Nephron (organoid): ENCODE data around the gene OTOG.

ENCODE experiments used
- H3K27ac Mint-ChIP-seq, 3 experiments: 2 replicates each; pipeline ENCODE4 v1.8.0; 2020; ENCODE audit warnings: mixed read lengths in 3 of 3, mild to moderate bottlenecking in 2 of 3, moderate library complexity in 1 of 3
- H3K27me3 Mint-ChIP-seq: 2 replicates; pipeline ENCODE4 v1.8.0; 2021; ENCODE audit warnings: low read depth, mild to moderate bottlenecking, moderate library complexity, mixed read lengths
- H3K36me3 Mint-ChIP-seq: 2 replicates; pipeline ENCODE4 v1.8.0; 2020; ENCODE audit warnings: low read depth, mixed read lengths
- H3K4me1 Mint-ChIP-seq: 2 replicates; pipeline ENCODE4 v1.8.0; 2020; ENCODE audit warnings: mixed read lengths
- H3K4me3 Mint-ChIP-seq, 3 experiments: 2 replicates each; pipeline ENCODE4 v1.8.0; 2020; ENCODE audit warnings: mild to moderate bottlenecking in 3 of 3, mixed read lengths in 3 of 3, moderate library complexity in 2 of 3
- H3K9me3 Mint-ChIP-seq: 2 replicates; pipeline ENCODE4 v1.8.0; 2020; ENCODE audit warnings: mixed read lengths
- CTCF ChIP-seq, 3 experiments: fragments of 200-600 bp; sonication (generic); IDR thresholded peaks; one replicate each; pipeline ENCODE4 v1.5.0; 2021; ENCODE audit warnings: antibody characterized with exemption in 3 of 3; ENCODE audit not compliant: unreplicated experiment in 3 of 3

The OTOG gene

GRCh38 chr11:17591293-17591692 is 44.2 kb downstream of the OTOG start:
- peaks cover 4% of the 10 kb centered on the region for H3K36me3 Mint-ChIP-seq
- peaks cover 14% of the 10 kb centered on the region for H3K27me3 Mint-ChIP-seq
- H3K4me1 Mint-ChIP-seq, result no peaks in the 10 kb centered on the region
- H3K9me3 Mint-ChIP-seq, result peaks cover 10% of the 10 kb centered on the region
- TF ChIP-seq CTCF (IDR thresholded peaks at IDR 0.05; ENCODE audit: unreplicated experiment in 3 of 3), result no peak
- no peak overlapping the region for H3K4me3 Mint-ChIP-seq
- H3K27ac Mint-ChIP-seq, result no peak overlapping the region

DNA sequence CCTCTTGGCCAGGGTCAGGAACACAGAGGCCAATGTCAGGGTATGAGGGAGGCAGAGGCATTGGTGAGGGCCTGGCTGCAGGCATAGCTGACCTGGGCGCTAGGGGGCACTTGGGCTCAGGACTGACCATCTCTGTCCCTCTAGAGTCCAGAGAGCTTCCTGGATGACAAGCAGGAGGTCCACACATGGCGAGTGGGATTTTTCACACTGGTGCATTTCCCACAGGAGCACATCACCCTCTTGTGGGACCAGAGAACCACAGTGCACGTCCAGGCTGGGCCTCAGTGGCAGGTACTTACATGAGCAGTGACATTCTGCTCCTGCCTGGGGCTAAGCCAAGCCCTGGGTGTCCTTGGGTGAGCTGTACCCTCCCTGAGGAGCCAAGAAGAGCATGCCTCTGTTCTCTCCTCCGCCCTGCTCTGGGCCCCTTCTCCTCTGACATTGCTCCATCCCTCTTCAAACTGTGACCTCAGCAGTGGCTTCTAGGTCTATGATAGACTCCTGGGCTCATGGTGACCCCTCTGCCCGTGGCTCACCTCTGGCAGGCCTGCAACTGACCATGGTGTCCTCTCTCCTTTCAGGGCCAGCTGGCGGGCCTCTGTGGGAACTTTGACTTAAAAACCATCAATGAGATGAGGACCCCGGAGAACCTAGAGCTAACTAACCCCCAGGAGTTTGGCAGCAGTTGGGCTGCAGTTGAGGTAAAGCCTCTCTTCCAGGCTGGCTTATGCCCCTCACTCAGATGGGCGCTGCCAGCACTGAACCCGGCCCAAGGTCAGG is 46.6 kb downstream of the OTOG start:
- Mint-ChIP-seq H3K27ac (no peak overlapping the region), H3K36me3 (peaks cover 4% of the 10 kb centered on the region), H3K4me3 (no peak overlapping the region), H3K4me1 (no peaks in the 10 kb centered on the region), H3K27me3 (peaks cover 16% of the 10 kb centered on the region), H3K9me3 (peaks cover 10% of the 10 kb centered on the region)
- TF ChIP-seq CTCF (IDR thresholded peaks at IDR 0.05; ENCODE audit: unreplicated experiment in 3 of 3), result no peak

DNA sequence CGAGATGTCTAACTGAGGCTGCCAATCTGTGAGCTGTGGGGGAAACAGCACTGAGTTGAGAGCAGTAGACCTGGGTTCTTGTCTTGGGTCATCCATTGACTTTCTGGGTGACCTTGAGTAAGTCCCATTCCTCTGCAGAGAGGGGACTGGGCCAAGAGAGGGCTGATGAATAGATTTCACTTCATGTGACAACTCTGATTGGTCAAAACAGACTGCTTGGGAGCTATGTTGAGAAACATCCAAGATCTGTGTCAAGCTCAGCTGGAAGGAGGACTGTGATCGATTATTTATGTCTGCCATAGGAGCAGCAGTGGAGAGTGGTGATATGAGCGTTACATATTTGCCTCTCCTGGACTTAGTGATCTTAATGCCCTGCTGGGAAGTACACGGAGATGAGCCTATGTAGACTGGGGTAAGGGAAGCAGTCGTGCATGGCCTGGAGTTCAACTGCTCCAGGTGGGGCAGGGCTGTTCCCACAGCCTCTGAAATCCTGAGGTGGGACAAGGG is 47.7 kb downstream of the OTOG start:
- Mint-ChIP-seq H3K4me3 (no peak overlapping the region), H3K36me3 (peaks cover 4% of the 10 kb centered on the region), H3K9me3 (peaks cover 10% of the 10 kb centered on the region), H3K27ac (no peak overlapping the region), H3K27me3 (peaks cover 26% of the 10 kb centered on the region), H3K4me1 (peaks cover under 1% of the 10 kb centered on the region)
- TF ChIP-seq CTCF (IDR thresholded peaks at IDR 0.05; ENCODE audit: unreplicated experiment in 3 of 3), result no peak

GRCh38 chr11:17595526-17596309 is 48.7 kb downstream of the OTOG start:
- Mint-ChIP-seq H3K27ac (no peak overlapping the region), H3K36me3 (peaks cover 4% of the 10 kb centered on the region), H3K9me3 (peaks cover 10% of the 10 kb centered on the region), H3K4me3 (no peak overlapping the region), H3K27me3 (peaks cover 26% of the 10 kb centered on the region), H3K4me1 (peaks cover 7% of the 10 kb centered on the region)
- TF ChIP-seq CTCF (IDR thresholded peaks at IDR 0.05; ENCODE audit: unreplicated experiment in 3 of 3), result no peak

DNA sequence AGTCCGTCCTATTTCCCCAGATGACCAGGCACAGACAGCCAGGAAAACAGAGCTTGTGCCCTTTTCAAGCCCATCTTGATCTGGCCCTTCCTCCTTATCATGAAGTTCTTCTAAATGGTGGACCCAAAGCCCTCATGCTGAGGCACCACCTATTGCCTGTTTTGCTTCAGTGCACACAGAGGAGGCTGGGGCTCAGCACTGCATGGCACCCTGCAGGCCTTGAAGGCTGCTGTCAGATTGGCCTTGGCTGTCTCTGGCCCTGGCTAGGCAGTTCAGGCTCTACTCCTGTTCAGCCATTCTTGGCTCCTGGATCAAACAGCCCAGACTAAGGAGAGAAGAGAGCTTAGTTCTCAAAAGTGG is 49.2 kb downstream of the OTOG start:
- no peak overlapping the region for H3K4me3 Mint-ChIP-seq
- peaks cover 30% of the 10 kb centered on the region for H3K27me3 Mint-ChIP-seq
- H3K4me1 Mint-ChIP-seq, result peaks cover 12% of the 10 kb centered on the region
- H3K36me3 Mint-ChIP-seq, result peaks cover 4% of the 10 kb centered on the region
- TF ChIP-seq CTCF (IDR thresholded peaks at IDR 0.05; ENCODE audit: unreplicated experiment in 3 of 3), result no peak
- H3K27ac Mint-ChIP-seq, result no peak overlapping the region
- H3K9me3 Mint-ChIP-seq, result peaks cover 10% of the 10 kb centered on the region
